ENCODE measurements around the gene DENND2C.
"Not testable (repeated sequence)": the region's sequence is repeated elsewhere in the genome, so short reads cannot be mapped to it uniquely, and the experiment has no call there.

The DENND2C gene

GRCh38 chr1:114597949-114598348 is 71.9 kb downstream of the DENND2C start:
- no peak for DNase-seq

- DNase-seq, result no peak
Measured at GRCh38 chr1:114595602-114596001, 74.2 kb downstream of the DENND2C start.

GRCh38 chr1:114594046-114594445 is 75.8 kb downstream of the DENND2C start:
- no peak for DNase-seq

- no peak for DNase-seq
Measured at GRCh38 chr1:114589122-114589521, 80.7 kb downstream of the DENND2C start.

GRCh38 chr1:114588196-114588689 is 81.6 kb downstream of the DENND2C start:
- DNase-seq, result no peak

- DNase-seq, result no peak
Measured at GRCh38 chr1:114587203-114587991, 82.5 kb downstream of the DENND2C start.

GRCh38 chr1:114586513-114587047 is 83.3 kb downstream of the DENND2C start:
- DNase-seq, result no peak

GRCh38 chr1:114585231-114585630 is 84.6 kb downstream of the DENND2C start:
- DNase-seq, result no peak

- DNase-seq, result peak; percentile 97
Measured at GRCh38 chr1:114581335-114582287, 88.2 kb downstream of the DENND2C start, which contains the start of gene BCAS2. BCAS2 (minus strand) TSS chr1:114581615; CDS start chr1:114581591, 24 bp downstream.

- no peak for DNase-seq
Measured at GRCh38 chr1:114574365-114574764, 95.5 kb downstream of the DENND2C start.

- no peak for DNase-seq
Measured at GRCh38 chr1:114564141-114564540, 105.7 kb downstream of the DENND2C start.

GRCh38 chr1:114562978-114563510 is 106.8 kb downstream of the DENND2C start:
- DNase-seq, result not testable (repeated sequence)

GRCh38 chr1:114561333-114561732 is 108.5 kb downstream of the DENND2C start:
- DNase-seq, result no peak

GRCh38 chr1:114559356-114559755 is 110.5 kb downstream of the DENND2C start:
- DNase-seq, result no peak

- DNase-seq, result no peak
Measured at GRCh38 chr1:114558544-114558943, 111.3 kb downstream of the DENND2C start.

- DNase-seq, result no peak
Measured at GRCh38 chr1:114554577-114554976, 115.3 kb downstream of the DENND2C start.

- DNase-seq, result no peak
Measured at GRCh38 chr1:114552106-114552639, 117.7 kb downstream of the DENND2C start.

- DNase-seq, result no peak
Measured at GRCh38 chr1:114551400-114551799, 118.4 kb downstream of the DENND2C start.

GRCh38 chr1:114550336-114550735 is 119.5 kb downstream of the DENND2C start:
- no peak for DNase-seq

GRCh38 chr1:114549137-114549536 is 120.7 kb downstream of the DENND2C start:
- DNase-seq, result no peak

GRCh38 chr1:114547076-114547475 is 122.8 kb downstream of the DENND2C start:
- no peak for DNase-seq

GRCh38 chr1:114545796-114546195 is 124.1 kb downstream of the DENND2C start:
- DNase-seq, result no peak

GRCh38 chr1:114545315-114545714 is 124.5 kb downstream of the DENND2C start:
- DNase-seq, result no peak

All from NCI-H1694 treated with DMSO at 0.1 percent for 48 hours (cell line).